ENCODE results near the gene QSOX1.
A peak's percentile ranks its signal among the peaks of the same experiment; 100 is the strongest.

The QSOX1 gene

DNA sequence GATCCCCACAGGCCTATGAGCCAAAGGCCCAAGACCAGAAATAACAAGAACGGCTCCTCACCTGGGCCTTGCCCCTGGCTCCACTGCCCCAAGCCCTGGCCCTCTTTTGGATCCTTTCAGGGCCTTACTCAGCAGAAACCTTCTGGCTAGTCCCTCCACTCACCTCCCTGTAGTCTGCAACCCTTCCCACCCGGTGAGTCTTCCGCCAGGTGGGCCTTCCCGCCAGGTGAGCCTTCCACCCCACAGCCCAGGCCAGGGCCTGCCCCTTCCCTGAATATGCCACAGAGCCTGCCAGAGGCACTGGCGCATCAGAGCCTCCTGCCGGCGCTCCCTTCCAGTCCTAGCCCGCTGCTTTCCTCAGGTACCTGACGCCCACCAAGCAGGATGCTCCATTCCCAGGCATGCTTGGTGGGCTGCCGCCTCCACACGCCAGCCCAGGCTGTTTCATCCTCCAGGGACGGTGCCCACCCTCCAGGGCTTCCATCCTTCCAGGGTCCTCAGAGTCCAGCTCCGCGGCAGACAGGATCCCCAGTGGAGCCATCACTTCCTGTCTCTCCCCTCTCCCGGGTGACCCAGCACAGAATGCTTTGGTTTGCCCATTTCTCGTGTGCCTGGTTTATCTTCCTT, 96.3 kb downstream of the QSOX1 start:
- no peak for DNase-seq (ENCODE audit: low read depth, low spot score)

GRCh38 chr1:180251526-180252305, 97.0 kb downstream of the QSOX1 start:
- DNase-seq (ENCODE audit: low read depth, low spot score) = no peak

GRCh38 chr1:180252638-180253536, 98.2 kb downstream of the QSOX1 start:
- DNase-seq (ENCODE audit: low read depth, low spot score) = peak; percentile 35

Measured in activated CD4-positive, CD25-positive, alpha-beta regulatory T cell treated with anti-CD3 and anti-CD28 coated beads, Interleukin-2, amount 50 U/mL, for 16 hours (primary cell).